WTC11 (cell line): ENCODE results near the gene PPP1CA. TPM values are rescaled to one million over a fixed set of nuclear protein-coding genes. Genes with fewer than 3 reads are reported as not detected.
A peak's percentile ranks its signal among the peaks of the same experiment; 100 is the strongest.

Experiments used
- ATAC-seq: fragments of 200-7000 bp; cut with Tn5 transposase; 2 replicates; pipeline ENCODE4 v1.10.0; 2021; ENCODE audit warnings: mild to moderate bottlenecking, moderate library complexity
- CTCF ChIA-PET: fragments of 300-600 bp; sonication (Branson Sonifier 250); formaldehyde crosslinking; loops from one replicate; lab custom pipeline; 2021; ENCODE audit warnings: antibody characterized with exemption; lab: Charles Lee
- POLR2A ChIA-PET: fragments of 350-600 bp; sonication (Branson Sonifier 250); formaldehyde crosslinking; loops from one replicate; lab custom pipeline; 2021; ENCODE audit warnings: antibody characterized with exemption; lab: Charles Lee
- DNase-seq: peaks from one replicate; pipeline ENCODE4 v3.0.0; 2021; ENCODE audit warnings: low spot score
- H3K27ac Mint-ChIP-seq: 2 replicates; pipeline ENCODE4 v1.8.0; 2021; ENCODE audit warnings: mixed read lengths
- H3K27me3 Mint-ChIP-seq: 2 replicates; pipeline ENCODE4 v1.8.0; 2021; ENCODE audit warnings: low read depth, mild to moderate bottlenecking, moderate library complexity, mixed read lengths
- H3K36me3 Mint-ChIP-seq: 2 replicates; pipeline ENCODE4 v1.8.0; 2021; ENCODE audit warnings: mixed read lengths
- H3K4me1 Mint-ChIP-seq: 2 replicates; pipeline ENCODE4 v1.8.0; 2022; ENCODE audit warnings: mixed read lengths
- H3K4me3 Mint-ChIP-seq: 2 replicates; pipeline ENCODE4 v1.8.0; 2021; ENCODE audit warnings: mild to moderate bottlenecking, moderate library complexity, mixed read lengths
- H3K9me3 Mint-ChIP-seq: 2 replicates; pipeline ENCODE4 v1.8.0; 2021; ENCODE audit warnings: mixed read lengths
- CREB1 ChIP-seq: sonication (generic); formaldehyde crosslinking; IDR thresholded peaks from 2 replicates; pipeline ENCODE4 v1.8.0; 2023; ENCODE audit warnings: mild to moderate bottlenecking, missing genetic modification reagents
- EMX1 ChIP-seq: fragments of 250-450 bp; sonication (Bioruptor Pico); IDR thresholded peaks from 2 replicates; pipeline ENCODE4 v1.8.0; 2021; ENCODE audit warnings: mild to moderate bottlenecking
- ESRRA ChIP-seq: sonication (generic); formaldehyde crosslinking; IDR thresholded peaks from 2 replicates; pipeline ENCODE4 v1.8.1; 2022; ENCODE audit warnings: mild to moderate bottlenecking, missing genetic modification reagents, borderline replicate concordance
- ETV6 ChIP-seq: sonication (generic); formaldehyde crosslinking; IDR thresholded peaks from 2 replicates; pipeline ENCODE4 v1.8.1; 2022; ENCODE audit warnings: mild to moderate bottlenecking, missing genetic modification reagents
- FOXJ3 ChIP-seq: sonication (generic); formaldehyde crosslinking; IDR thresholded peaks from 2 replicates; pipeline ENCODE4 v1.9.0; 2021; ENCODE audit warnings: missing genetic modification reagents, mild to moderate bottlenecking, borderline replicate concordance
- FOXP1 ChIP-seq: sonication (generic); formaldehyde crosslinking; IDR thresholded peaks from 2 replicates; pipeline ENCODE4 v1.8.0; 2022; ENCODE audit warnings: missing genetic modification reagents, mild to moderate bottlenecking, moderate library complexity, borderline replicate concordance
- IRF2 ChIP-seq: sonication (generic); formaldehyde crosslinking; IDR thresholded peaks from 2 replicates; pipeline ENCODE4 v1.8.0; 2022; ENCODE audit warnings: low read depth, missing genetic modification reagents, borderline replicate concordance
- JUN ChIP-seq: sonication (generic); formaldehyde crosslinking; IDR thresholded peaks from 2 replicates; pipeline ENCODE4 v1.8.0; 2023; ENCODE audit warnings: mild to moderate bottlenecking, missing genetic modification reagents
- NFYB ChIP-seq: sonication (generic); formaldehyde crosslinking; conservative IDR thresholded peaks from 2 replicates; pipeline ENCODE4 v1.8.0; 2022; ENCODE audit warnings: low read depth, missing genetic modification reagents
- RELA ChIP-seq: sonication (generic); formaldehyde crosslinking; IDR thresholded peaks from 2 replicates; pipeline ENCODE4 v1.8.1; 2022; ENCODE audit warnings: missing genetic modification reagents, mild to moderate bottlenecking, borderline replicate concordance
- SMAD4 ChIP-seq: sonication (generic); formaldehyde crosslinking; IDR thresholded peaks from 2 replicates; pipeline ENCODE4 v1.8.0; 2022; ENCODE audit warnings: mild to moderate bottlenecking, missing genetic modification reagents
- TEAD1 ChIP-seq: sonication (generic); formaldehyde crosslinking; IDR thresholded peaks from 2 replicates; pipeline ENCODE4 v1.8.0; 2022; ENCODE audit warnings: mild to moderate bottlenecking, missing genetic modification reagents
- ZNF121 ChIP-seq: sonication (generic); formaldehyde crosslinking; IDR thresholded peaks from 2 replicates; pipeline ENCODE4 v1.8.0; 2023; ENCODE audit warnings: missing genetic modification reagents
- ZNF263 ChIP-seq: sonication (generic); formaldehyde crosslinking; IDR thresholded peaks from 2 replicates; pipeline ENCODE4 v1.8.1; 2022; ENCODE audit warnings: low read depth, mild to moderate bottlenecking, moderate library complexity, missing genetic modification reagents
- ZNF317 ChIP-seq: sonication (generic); formaldehyde crosslinking; IDR thresholded peaks from 2 replicates; pipeline ENCODE4 v1.8.1; 2023; ENCODE audit warnings: low read depth, mild to moderate bottlenecking, moderate library complexity, missing genetic modification reagents, borderline replicate concordance
- ZNF396 ChIP-seq: fragments of 250-450 bp; sonication (Bioruptor Pico); IDR thresholded peaks from 2 replicates; pipeline ENCODE4 v1.8.0; 2021; ENCODE audit warnings: mild to moderate bottlenecking, moderate library complexity, borderline replicate concordance
- ZNF423 ChIP-seq: fragments of 250-450 bp; sonication (Bioruptor Pico); IDR thresholded peaks from 2 replicates; pipeline ENCODE4 v2.1.2; 2022; ENCODE audit warnings: mild to moderate bottlenecking, moderate library complexity
- total RNA-seq: library from RNA; stranded (reverse); gene quantifications from 3 replicates; pipeline ENCODE4 v1.2.3, GENCODE V29; 2021
- TF ChIP-seq, protein P1 (sequence below): sonication (generic); formaldehyde crosslinking; conservative IDR thresholded peaks from 2 replicates; pipeline ENCODE4 v1.8.1; 2022; ENCODE audit warnings: mild to moderate bottlenecking, missing genetic modification reagents
- TF ChIP-seq, protein P2 (sequence below): sonication (generic); formaldehyde crosslinking; IDR thresholded peaks from 2 replicates; pipeline ENCODE4 v1.8.1; 2022; ENCODE audit warnings: low read depth, missing genetic modification reagents, borderline replicate concordance
- TF ChIP-seq, protein P3 (sequence below): sonication (generic); formaldehyde crosslinking; IDR thresholded peaks from 2 replicates; pipeline ENCODE4 v1.8.0; 2022; ENCODE audit warnings: mild to moderate bottlenecking, missing genetic modification reagents
- TF ChIP-seq, protein P4 (sequence below): fragments of 250-450 bp; sonication (Bioruptor Pico); IDR thresholded peaks from 2 replicates; pipeline ENCODE4 v1.9.0; 2021; ENCODE audit warnings: moderate library complexity, mild to moderate bottlenecking, inconsistent platforms, borderline replicate concordance
- TF ChIP-seq, protein P5 (sequence below): sonication (generic); formaldehyde crosslinking; IDR thresholded peaks from 2 replicates; pipeline ENCODE4 v1.8.1; 2023; ENCODE audit warnings: mild to moderate bottlenecking, missing genetic modification reagents, moderate library complexity
- TF ChIP-seq, protein P6 (sequence below): sonication (generic); formaldehyde crosslinking; IDR thresholded peaks from 2 replicates; pipeline ENCODE4 v1.8.1; 2022; ENCODE audit warnings: missing genetic modification reagents, borderline replicate concordance

PPP1CA gene
- total RNA-seq, 1 experiment from 2014 or later, result 220 TPM

DNA sequence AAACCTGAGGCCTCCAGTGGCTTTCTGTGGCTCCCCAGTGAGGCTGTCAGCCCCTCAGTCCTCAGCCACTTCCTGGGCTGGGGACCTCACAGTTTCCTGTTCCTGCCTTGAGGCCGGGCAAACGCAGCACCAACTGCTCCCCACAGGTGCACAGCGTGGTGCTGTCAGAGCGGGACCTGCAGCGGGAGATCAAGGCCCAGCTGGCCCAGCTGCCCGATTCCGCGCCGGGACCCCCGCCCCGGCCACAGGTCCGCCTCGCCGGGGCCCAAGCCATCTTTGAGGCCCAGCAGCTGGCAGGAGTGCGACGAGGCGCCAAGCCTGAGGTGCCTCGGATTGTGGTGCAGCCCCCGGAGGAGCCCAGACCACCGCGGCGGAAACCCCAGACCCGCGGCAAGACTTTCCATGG lies 7.6 kb upstream of the PPP1CA start:
- ATAC-seq, result no peak
- no peaks in the 10 kb centered on the region for H3K36me3 Mint-ChIP-seq
- peaks cover 16% of the 10 kb centered on the region for H3K4me1 Mint-ChIP-seq
- H3K4me3 Mint-ChIP-seq, result no peak overlapping the region
- H3K27me3 Mint-ChIP-seq, result peaks cover 21% of the 10 kb centered on the region
- ChIA-PET CTCF (no interaction called here), POLR2A (no interaction called here)
- H3K9me3 Mint-ChIP-seq, result no peaks in the 10 kb centered on the region
- no peak overlapping the region for H3K27ac Mint-ChIP-seq
- TF ChIP-seq TEAD1 (CRISPR knock-in tag), result no peak
- TF ChIP-seq, protein P1, sequence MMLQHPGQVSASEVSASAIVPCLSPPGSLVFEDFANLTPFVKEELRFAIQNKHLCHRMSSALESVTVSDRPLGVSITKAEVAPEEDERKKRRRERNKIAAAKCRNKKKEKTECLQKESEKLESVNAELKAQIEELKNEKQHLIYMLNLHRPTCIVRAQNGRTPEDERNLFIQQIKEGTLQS, result no peak
- no peak for TF ChIP-seq NFYB
- TF ChIP-seq ZNF423 (CRISPR knock-in tag), result no peak
- TF ChIP-seq, protein P2, sequence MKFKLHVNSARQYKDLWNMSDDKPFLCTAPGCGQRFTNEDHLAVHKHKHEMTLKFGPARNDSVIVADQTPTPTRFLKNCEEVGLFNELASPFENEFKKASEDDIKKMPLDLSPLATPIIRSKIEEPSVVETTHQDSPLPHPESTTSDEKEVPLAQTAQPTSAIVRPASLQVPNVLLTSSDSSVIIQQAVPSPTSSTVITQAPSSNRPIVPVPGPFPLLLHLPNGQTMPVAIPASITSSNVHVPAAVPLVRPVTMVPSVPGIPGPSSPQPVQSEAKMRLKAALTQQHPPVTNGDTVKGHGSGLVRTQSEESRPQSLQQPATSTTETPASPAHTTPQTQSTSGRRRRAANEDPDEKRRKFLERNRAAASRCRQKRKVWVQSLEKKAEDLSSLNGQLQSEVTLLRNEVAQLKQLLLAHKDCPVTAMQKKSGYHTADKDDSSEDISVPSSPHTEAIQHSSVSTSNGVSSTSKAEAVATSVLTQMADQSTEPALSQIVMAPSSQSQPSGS (CRISPR knock-in tag), result no peak
- no peak for TF ChIP-seq EMX1 (CRISPR knock-in tag)
- TF ChIP-seq, protein P3, sequence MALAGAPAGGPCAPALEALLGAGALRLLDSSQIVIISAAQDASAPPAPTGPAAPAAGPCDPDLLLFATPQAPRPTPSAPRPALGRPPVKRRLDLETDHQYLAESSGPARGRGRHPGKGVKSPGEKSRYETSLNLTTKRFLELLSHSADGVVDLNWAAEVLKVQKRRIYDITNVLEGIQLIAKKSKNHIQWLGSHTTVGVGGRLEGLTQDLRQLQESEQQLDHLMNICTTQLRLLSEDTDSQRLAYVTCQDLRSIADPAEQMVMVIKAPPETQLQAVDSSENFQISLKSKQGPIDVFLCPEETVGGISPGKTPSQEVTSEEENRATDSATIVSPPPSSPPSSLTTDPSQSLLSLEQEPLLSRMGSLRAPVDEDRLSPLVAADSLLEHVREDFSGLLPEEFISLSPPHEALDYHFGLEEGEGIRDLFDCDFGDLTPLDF (CRISPR knock-in tag), result no peak
- TF ChIP-seq, protein P4, sequence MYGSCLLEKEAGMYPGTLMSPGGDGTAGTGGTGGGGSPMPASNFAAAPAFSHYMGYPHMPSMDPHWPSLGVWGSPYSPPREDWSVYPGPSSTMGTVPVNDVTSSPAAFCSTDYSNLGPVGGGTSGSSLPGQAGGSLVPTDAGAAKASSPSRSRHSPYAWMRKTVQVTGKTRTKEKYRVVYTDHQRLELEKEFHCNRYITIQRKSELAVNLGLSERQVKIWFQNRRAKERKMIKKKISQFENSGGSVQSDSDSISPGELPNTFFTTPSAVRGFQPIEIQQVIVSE (CRISPR knock-in tag), result no peak
- TF ChIP-seq SMAD4 (CRISPR knock-in tag), result no peak
- TF ChIP-seq, protein P5, sequence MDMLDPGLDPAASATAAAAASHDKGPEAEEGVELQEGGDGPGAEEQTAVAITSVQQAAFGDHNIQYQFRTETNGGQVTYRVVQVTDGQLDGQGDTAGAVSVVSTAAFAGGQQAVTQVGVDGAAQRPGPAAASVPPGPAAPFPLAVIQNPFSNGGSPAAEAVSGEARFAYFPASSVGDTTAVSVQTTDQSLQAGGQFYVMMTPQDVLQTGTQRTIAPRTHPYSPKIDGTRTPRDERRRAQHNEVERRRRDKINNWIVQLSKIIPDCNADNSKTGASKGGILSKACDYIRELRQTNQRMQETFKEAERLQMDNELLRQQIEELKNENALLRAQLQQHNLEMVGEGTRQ (CRISPR knock-in tag), result no peak
- TF ChIP-seq, protein P6, sequence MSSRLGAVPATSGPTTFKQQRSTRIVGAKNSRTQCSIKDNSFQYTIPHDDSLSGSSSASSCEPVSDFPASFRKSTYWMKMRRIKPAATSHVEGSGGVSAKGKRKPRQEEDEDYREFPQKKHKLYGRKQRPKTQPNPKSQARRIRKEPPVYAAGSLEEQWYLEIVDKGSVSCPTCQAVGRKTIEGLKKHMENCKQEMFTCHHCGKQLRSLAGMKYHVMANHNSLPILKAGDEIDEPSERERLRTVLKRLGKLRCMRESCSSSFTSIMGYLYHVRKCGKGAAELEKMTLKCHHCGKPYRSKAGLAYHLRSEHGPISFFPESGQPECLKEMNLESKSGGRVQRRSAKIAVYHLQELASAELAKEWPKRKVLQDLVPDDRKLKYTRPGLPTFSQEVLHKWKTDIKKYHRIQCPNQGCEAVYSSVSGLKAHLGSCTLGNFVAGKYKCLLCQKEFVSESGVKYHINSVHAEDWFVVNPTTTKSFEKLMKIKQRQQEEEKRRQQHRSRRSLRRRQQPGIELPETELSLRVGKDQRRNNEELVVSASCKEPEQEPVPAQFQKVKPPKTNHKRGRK (CRISPR knock-in tag), result no peak
- TF ChIP-seq FOXJ3 (CRISPR knock-in tag), result no peak
- no peak for DNase-seq

DNA sequence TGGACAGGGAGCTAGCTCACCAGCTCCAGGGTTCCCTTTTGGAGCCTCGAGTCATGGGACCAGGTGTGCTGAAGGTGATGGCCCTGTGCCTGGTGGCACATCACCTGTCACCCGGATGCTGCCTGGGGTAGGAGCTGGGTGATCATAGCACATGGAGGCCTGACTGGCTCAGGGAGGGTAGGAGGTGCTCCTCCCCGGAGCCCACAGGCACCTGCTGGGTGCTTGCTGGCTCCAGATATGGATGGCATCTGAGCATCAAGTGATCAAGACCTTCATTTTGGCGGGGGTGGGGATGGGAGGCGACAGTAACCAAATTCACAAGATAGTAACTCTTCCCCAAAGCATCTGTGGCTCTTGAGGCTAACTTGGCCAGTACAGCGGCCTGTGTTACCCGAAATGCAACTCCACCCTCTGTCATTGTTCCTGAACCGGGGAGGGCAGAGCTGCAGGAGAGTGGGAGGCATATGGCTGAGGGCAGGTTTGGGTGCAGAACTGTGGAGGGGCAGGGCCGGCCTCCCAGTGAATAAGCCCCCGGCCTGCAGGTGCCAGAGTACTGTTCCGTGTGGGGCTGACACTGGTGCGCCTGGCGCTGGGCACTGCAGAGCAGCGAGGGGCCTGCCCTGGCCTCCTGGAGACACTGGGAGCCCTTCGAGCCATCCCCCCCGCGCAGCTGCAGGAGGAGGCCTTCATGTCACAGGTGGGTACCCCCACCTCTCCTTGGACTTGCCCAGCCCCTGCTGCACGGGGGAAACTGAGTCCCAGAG lies 7.0 kb upstream of the PPP1CA start:
- Mint-ChIP-seq H3K36me3 (no peaks in the 10 kb centered on the region), H3K27me3 (peaks cover 21% of the 10 kb centered on the region), H3K27ac (no peak overlapping the region), H3K4me3 (no peak overlapping the region), H3K9me3 (no peaks in the 10 kb centered on the region), H3K4me1 (peaks cover 16% of the 10 kb centered on the region)
- ATAC-seq (no peak), DNase-seq (no peak)
- POLR2A ChIA-PET, result no interaction called here
- TF ChIP-seq FOXP1 (CRISPR knock-in tag), result 0 out of 2 replicates have a peak, but pooled peaks have one; percentile 18
- TF ChIP-seq ZNF263 (CRISPR knock-in tag), result no peak
- CTCF ChIA-PET, result no interaction called here

DNA sequence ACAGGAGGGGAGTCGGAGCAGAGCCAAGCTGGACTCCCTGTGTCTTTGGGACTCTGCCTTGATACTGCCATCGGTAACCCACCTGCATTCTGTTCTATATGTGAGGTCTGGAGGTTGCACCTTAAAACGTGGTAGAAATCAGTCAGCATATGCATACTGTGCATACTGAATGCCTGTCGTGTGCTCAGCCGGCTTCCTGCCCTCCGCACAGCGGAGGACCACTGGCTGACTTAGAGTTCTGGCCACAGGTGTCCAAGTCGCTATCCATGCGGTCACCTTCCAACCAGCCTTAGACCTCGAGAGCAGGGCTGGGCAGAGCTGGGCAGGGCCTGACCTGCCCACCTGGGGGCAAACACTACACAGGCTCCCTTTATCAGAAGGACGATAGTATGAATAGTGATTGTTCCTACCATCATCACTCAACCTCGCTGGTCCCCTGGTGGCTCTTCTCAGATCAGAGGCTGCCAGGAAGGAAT lies 6.1 kb upstream of the PPP1CA start:
- POLR2A ChIA-PET, result interaction anchor here (1.3 to 1.5 kb wide), 2 partner anchors 11 to 12 kb away, joined by 3 to 7 read pairs; no protein-coding TSS in a partner anchor
- ATAC-seq (no peak), DNase-seq (no peak)
- H3K4me3 Mint-ChIP-seq, result no peak overlapping the region
- peaks cover 16% of the 10 kb centered on the region for H3K4me1 Mint-ChIP-seq
- TF ChIP-seq ETV6 (CRISPR knock-in tag) (no peak), RELA (CRISPR knock-in tag) (no peak), ZNF317 (CRISPR knock-in tag) (no peak), ZNF121 (CRISPR knock-in tag) (no peak), CREB1 (CRISPR knock-in tag) (no peak), IRF2 (CRISPR knock-in tag) (no peak), ESRRA (no peak), JUN (CRISPR knock-in tag) (no peak), ZNF396 (CRISPR knock-in tag) (no peak)
- CTCF ChIA-PET, result interaction anchor here (0.8 to 1.4 kb wide), 5 partner anchors 11 to 63 kb away, joined by 3 to 7 read pairs (median 3); no protein-coding TSS in a partner anchor
- H3K36me3 Mint-ChIP-seq, result no peaks in the 10 kb centered on the region
- H3K27ac Mint-ChIP-seq, result no peak overlapping the region
- H3K9me3 Mint-ChIP-seq, result no peaks in the 10 kb centered on the region
- H3K27me3 Mint-ChIP-seq, result peaks cover 14% of the 10 kb centered on the region
